WTC11 (cell line): Measurements from ENCODE around the gene FHAD1. TPM values are rescaled to one million over a fixed set of nuclear protein-coding genes. Genes with fewer than 3 reads are reported as not detected.
"Not testable (repeated sequence)": the region's sequence is repeated elsewhere in the genome, so short reads cannot be mapped to it uniquely, and the experiment has no call there.

ENCODE experiments used
- ATAC-seq: fragments of 200-7000 bp; cut with Tn5 transposase; 2 replicates; pipeline ENCODE4 v1.10.0; 2021; ENCODE audit warnings: mild to moderate bottlenecking, moderate library complexity
- CTCF ChIA-PET: fragments of 300-600 bp; sonication (Branson Sonifier 250); formaldehyde crosslinking; loops from one replicate; lab custom pipeline; 2021; ENCODE audit warnings: antibody characterized with exemption; lab: Charles Lee
- POLR2A ChIA-PET: fragments of 350-600 bp; sonication (Branson Sonifier 250); formaldehyde crosslinking; loops from one replicate; lab custom pipeline; 2021; ENCODE audit warnings: antibody characterized with exemption; lab: Charles Lee
- DNase-seq: peaks from one replicate; pipeline ENCODE4 v3.0.0; 2021; ENCODE audit warnings: low spot score
- H3K27ac Mint-ChIP-seq: 2 replicates; pipeline ENCODE4 v1.8.0; 2021; ENCODE audit warnings: mixed read lengths
- H3K27me3 Mint-ChIP-seq: 2 replicates; pipeline ENCODE4 v1.8.0; 2021; ENCODE audit warnings: low read depth, mild to moderate bottlenecking, moderate library complexity, mixed read lengths
- H3K36me3 Mint-ChIP-seq: 2 replicates; pipeline ENCODE4 v1.8.0; 2021; ENCODE audit warnings: mixed read lengths
- H3K4me1 Mint-ChIP-seq: 2 replicates; pipeline ENCODE4 v1.8.0; 2022; ENCODE audit warnings: mixed read lengths
- H3K4me3 Mint-ChIP-seq: 2 replicates; pipeline ENCODE4 v1.8.0; 2021; ENCODE audit warnings: mild to moderate bottlenecking, moderate library complexity, mixed read lengths
- H3K9me3 Mint-ChIP-seq: 2 replicates; pipeline ENCODE4 v1.8.0; 2021; ENCODE audit warnings: mixed read lengths
- CREB1 ChIP-seq: sonication (generic); formaldehyde crosslinking; IDR thresholded peaks from 2 replicates; pipeline ENCODE4 v1.8.0; 2023; ENCODE audit warnings: mild to moderate bottlenecking, missing genetic modification reagents
- CTCF ChIP-seq: fragments of 200-600 bp; IDR thresholded peaks from 2 replicates; pipeline ENCODE4 v1.8.0; 2022; ENCODE audit warnings: antibody characterized with exemption
- ETV6 ChIP-seq: sonication (generic); formaldehyde crosslinking; IDR thresholded peaks from 2 replicates; pipeline ENCODE4 v1.8.1; 2022; ENCODE audit warnings: mild to moderate bottlenecking, missing genetic modification reagents
- FOXP4 ChIP-seq: sonication (generic); formaldehyde crosslinking; IDR thresholded peaks from 2 replicates; pipeline ENCODE4 v1.8.0; 2022; ENCODE audit warnings: mild to moderate bottlenecking, missing genetic modification reagents
- GTF2I ChIP-seq: fragments of 250-450 bp; sonication (Bioruptor Pico); conservative IDR thresholded peaks from 2 replicates; pipeline ENCODE4 v1.4.0; 2021; ENCODE audit warnings: mild to moderate bottlenecking
- HMGXB4 ChIP-seq: sonication (generic); formaldehyde crosslinking; IDR thresholded peaks from 2 replicates; pipeline ENCODE4 v1.8.1; 2023; ENCODE audit warnings: mild to moderate bottlenecking, moderate library complexity, missing genetic modification reagents
- JUN ChIP-seq: sonication (generic); formaldehyde crosslinking; IDR thresholded peaks from 2 replicates; pipeline ENCODE4 v1.8.0; 2023; ENCODE audit warnings: mild to moderate bottlenecking, missing genetic modification reagents
- MAX ChIP-seq: sonication (generic); formaldehyde crosslinking; IDR thresholded peaks from 2 replicates; pipeline ENCODE4 v1.8.0; 2022; ENCODE audit warnings: mild to moderate bottlenecking, missing genetic modification reagents
- MLX ChIP-seq: sonication (generic); formaldehyde crosslinking; IDR thresholded peaks from 2 replicates; pipeline ENCODE4 v1.8.1; 2023; ENCODE audit warnings: mild to moderate bottlenecking, missing genetic modification reagents, moderate library complexity
- MXD4 ChIP-seq: fragments of 250-450 bp; sonication (Bioruptor Pico); IDR thresholded peaks from 2 replicates; pipeline ENCODE4 v1.8.0; 2021; ENCODE audit warnings: mild to moderate bottlenecking, moderate library complexity, borderline replicate concordance
- MYBL2 ChIP-seq: sonication (generic); formaldehyde crosslinking; IDR thresholded peaks from 2 replicates; pipeline ENCODE4 v1.8.1; 2023; ENCODE audit warnings: mild to moderate bottlenecking, moderate library complexity, missing genetic modification reagents
- NFATC4 ChIP-seq: fragments of 250-450 bp; sonication (Bioruptor Pico); IDR thresholded peaks from 2 replicates; pipeline ENCODE4 v1.9.0; 2021; ENCODE audit warnings: mild to moderate bottlenecking
- RORB ChIP-seq: fragments of 250-450 bp; sonication (Bioruptor Pico); IDR thresholded peaks from 2 replicates; pipeline ENCODE4 v1.9.0; 2021; ENCODE audit warnings: mild to moderate bottlenecking
- STAT6 ChIP-seq: sonication (generic); formaldehyde crosslinking; conservative IDR thresholded peaks from 2 replicates; pipeline ENCODE4 v1.8.1; 2023; ENCODE audit warnings: mild to moderate bottlenecking, low read depth, missing genetic modification reagents, moderate library complexity
- TCF7 ChIP-seq: sonication (generic); formaldehyde crosslinking; IDR thresholded peaks from 2 replicates; pipeline ENCODE4 v1.8.0; 2022; ENCODE audit warnings: mild to moderate bottlenecking, low read depth, missing genetic modification reagents, moderate library complexity
- TP53 ChIP-seq: sonication (generic); formaldehyde crosslinking; IDR thresholded peaks from 2 replicates; pipeline ENCODE4 v1.8.1; 2023; ENCODE audit warnings: mild to moderate bottlenecking, missing genetic modification reagents
- ZNF138 ChIP-seq: sonication (generic); formaldehyde crosslinking; conservative IDR thresholded peaks from 2 replicates; pipeline ENCODE4 v1.8.1; 2022; ENCODE audit warnings: mild to moderate bottlenecking, moderate library complexity, missing genetic modification reagents
- ZNF416 ChIP-seq: fragments of 250-450 bp; sonication (Bioruptor Pico); IDR thresholded peaks from 2 replicates; pipeline ENCODE4 v1.9.0; 2021; ENCODE audit warnings: mild to moderate bottlenecking, inconsistent platforms
- ZNF423 ChIP-seq: fragments of 250-450 bp; sonication (Bioruptor Pico); IDR thresholded peaks from 2 replicates; pipeline ENCODE4 v2.1.2; 2022; ENCODE audit warnings: mild to moderate bottlenecking, moderate library complexity
- ZNF512 ChIP-seq: sonication (generic); formaldehyde crosslinking; IDR thresholded peaks from 2 replicates; pipeline ENCODE4 v1.8.1; 2022; ENCODE audit warnings: missing genetic modification reagents, borderline replicate concordance
- total RNA-seq: library from RNA; stranded (reverse); gene quantifications from 3 replicates; pipeline ENCODE4 v1.2.3, GENCODE V29; 2021

The FHAD1 gene
- total RNA-seq, 1 experiment from 2014 or later = 3.0 TPM

GRCh38 chr1:15296585-15297321 lies 49.7 kb downstream of the FHAD1 start (continued):
- TF ChIP-seq ZNF512 (CRISPR knock-in tag) = no peak
- TF ChIP-seq, all 79 proteins: peak for 0

- ATAC-seq, POLR2A ChIA-PET: not testable (repeated sequence)
- CTCF ChIA-PET = interaction anchor here (2.3 kb wide), 1 partner anchor 170 kb away, joined by 5 read pairs; no protein-coding TSS in a partner anchor
Measured at GRCh38 chr1:15297975-15298374, 51.0 kb downstream of the FHAD1 start.

GRCh38 chr1:15299179-15299578 lies 52.2 kb downstream of the FHAD1 start:
- Mint-ChIP-seq H3K27ac (no peak overlapping the region), H3K9me3 (peaks cover 7% of the 10 kb centered on the region), H3K27me3 (no peaks in the 10 kb centered on the region; the same call in 1 of the 2 replicates), H3K36me3 (no peaks in the 10 kb centered on the region; the same call in 1 of the 2 replicates), H3K4me1 (peaks cover 7% of the 10 kb centered on the region), H3K4me3 (no peak overlapping the region)
- ChIA-PET POLR2A (no interaction called here), CTCF (interaction anchor here (0.8 to 2.3 kb wide), 4 partner anchors 147 to 494 kb away, joined by 3 to 5 read pairs (median 4); no protein-coding TSS in a partner anchor)
- DNase-seq (no peak), ATAC-seq (no peak)
- TF ChIP-seq MLX (CRISPR knock-in tag) = no peak
- TF ChIP-seq ZNF512 (CRISPR knock-in tag) = no peak
- TF ChIP-seq CTCF = no peak
- TF ChIP-seq ZNF423 (CRISPR knock-in tag) = no peak
- no peak for TF ChIP-seq RORB
- TF ChIP-seq ETV6 (CRISPR knock-in tag) = no peak
- no peak for TF ChIP-seq NFATC4 (CRISPR knock-in tag)
- no peak for TF ChIP-seq STAT6 (CRISPR knock-in tag)
- no peak for TF ChIP-seq ZNF416
- TF ChIP-seq MAX (CRISPR knock-in tag) = no peak
- no peak for TF ChIP-seq MXD4
- TF ChIP-seq ZNF138 (CRISPR knock-in tag) = no peak
- TF ChIP-seq TCF7 = no peak
- no peak for TF ChIP-seq HMGXB4 (CRISPR knock-in tag)
- no peak for TF ChIP-seq TP53 (CRISPR knock-in tag)
- TF ChIP-seq CREB1 (CRISPR knock-in tag) = no peak
- TF ChIP-seq FOXP4 (CRISPR knock-in tag) = no peak
- no peak for TF ChIP-seq JUN
- no peak for TF ChIP-seq MYBL2 (CRISPR knock-in tag)

More at GRCh38 chr1:15297975-15298374, 51.0 kb downstream of the FHAD1 start:
- peak; percentile 73 for TF ChIP-seq GTF2I (CRISPR knock-in tag)
- H3K27ac Mint-ChIP-seq, H3K36me3 Mint-ChIP-seq, H3K4me3 Mint-ChIP-seq, DNase-seq, H3K9me3 Mint-ChIP-seq, H3K4me1 Mint-ChIP-seq, H3K27me3 Mint-ChIP-seq: not testable (repeated sequence)
